ENCODE data around the gene B4GALNT1. TPM values are rescaled to one million over a fixed set of nuclear protein-coding genes. Genes with fewer than 3 reads are reported as not detected.

Gene B4GALNT1
- total RNA-seq, 1 donor from 2014 or later = 37.5 TPM

Other genes with a start within 250 kb of the B4GALNT1 start
- gene R3HDM2, start 202.2 kb downstream of the B4GALNT1 start, total RNA-seq = 17.1 TPM
- gene INHBC, start 198.4 kb downstream of the B4GALNT1 start, total RNA-seq = not detected
- not detected for gene INHBE, start 177.9 kb downstream of the B4GALNT1 start, total RNA-seq
- gene GLI1, start 173.4 kb downstream of the B4GALNT1 start, total RNA-seq = under 0.01 TPM
- gene ARHGAP9, start 153.3 kb downstream of the B4GALNT1 start, total RNA-seq = 1.2 TPM
- 82.3 TPM for gene MARS1, start 145.1 kb downstream of the B4GALNT1 start, total RNA-seq
- gene DDIT3, start 112.7 kb downstream of the B4GALNT1 start, total RNA-seq = 4.9 TPM
- 1.2 TPM for gene MBD6, start 110.4 kb downstream of the B4GALNT1 start, total RNA-seq
- 136 TPM for gene DCTN2, start 86.0 kb downstream of the B4GALNT1 start, total RNA-seq
- 42.8 TPM for gene KIF5A, start 83.2 kb downstream of the B4GALNT1 start, total RNA-seq
- 11.0 TPM for gene PIP4K2C, start 42.0 kb downstream of the B4GALNT1 start, total RNA-seq
- 51.4 TPM for gene DTX3, start 28.4 kb downstream of the B4GALNT1 start, total RNA-seq
- gene ARHGEF25, start 21.8 kb downstream of the B4GALNT1 start, total RNA-seq = 38.3 TPM
- 151 TPM for gene OS9, start 60.9 kb upstream of the B4GALNT1 start, total RNA-seq
- 25.7 TPM for gene AGAP2, start 105.5 kb upstream of the B4GALNT1 start, total RNA-seq
- 38.3 TPM for gene TSPAN31, start 111.8 kb upstream of the B4GALNT1 start, total RNA-seq
- 51.4 TPM for gene CDK4, start 119.1 kb upstream of the B4GALNT1 start, total RNA-seq
- gene MARCHF9, start 121.9 kb upstream of the B4GALNT1 start, total RNA-seq = 17.5 TPM
- not detected for gene CYP27B1, start 133.9 kb upstream of the B4GALNT1 start, total RNA-seq
- 1.2 TPM for gene METTL1, start 138.9 kb upstream of the B4GALNT1 start, total RNA-seq
- 1.2 TPM for gene EEF1AKMT3, start 139.4 kb upstream of the B4GALNT1 start, total RNA-seq
- gene TSFM, start 149.6 kb upstream of the B4GALNT1 start, total RNA-seq = 30.2 TPM
- gene AVIL, start 185.5 kb upstream of the B4GALNT1 start, total RNA-seq = 1.6 TPM
- 14.7 TPM for gene CTDSP2, start 213.5 kb upstream of the B4GALNT1 start, total RNA-seq